GM18861 (cell line): ENCODE measurements around the gene CNTN5.

Experiments
- ATAC-seq: cut with Tn5 transposase; IDR thresholded peaks from one replicate; pipeline ENCODE4 v1.9.1; 2021; ENCODE audit not compliant: unreplicated experiment

The CNTN5 gene

GRCh38 chr11:99501655-99502054, 480.9 kb downstream of the CNTN5 start:
- no peak for ATAC-seq

DNA sequence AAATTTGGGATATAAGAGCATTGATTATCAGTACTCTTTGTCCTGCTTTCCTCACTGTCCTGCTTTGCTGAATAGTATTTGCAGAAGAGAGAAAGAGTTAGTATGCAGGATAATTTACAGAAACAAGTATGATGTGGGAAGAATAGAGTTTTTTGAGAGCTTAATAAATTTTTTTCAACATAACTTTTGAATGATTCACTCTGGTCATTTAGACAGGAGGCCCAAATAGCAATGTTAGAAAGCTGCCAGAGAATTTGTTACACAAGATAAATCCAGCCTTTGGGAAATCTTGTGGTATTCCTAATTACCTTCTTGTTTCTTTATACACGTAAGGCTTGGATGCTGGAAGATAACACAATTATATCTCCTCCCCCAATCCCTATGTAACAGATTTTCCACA, 484.6 kb downstream of the CNTN5 start:
- no peak for ATAC-seq

DNA sequence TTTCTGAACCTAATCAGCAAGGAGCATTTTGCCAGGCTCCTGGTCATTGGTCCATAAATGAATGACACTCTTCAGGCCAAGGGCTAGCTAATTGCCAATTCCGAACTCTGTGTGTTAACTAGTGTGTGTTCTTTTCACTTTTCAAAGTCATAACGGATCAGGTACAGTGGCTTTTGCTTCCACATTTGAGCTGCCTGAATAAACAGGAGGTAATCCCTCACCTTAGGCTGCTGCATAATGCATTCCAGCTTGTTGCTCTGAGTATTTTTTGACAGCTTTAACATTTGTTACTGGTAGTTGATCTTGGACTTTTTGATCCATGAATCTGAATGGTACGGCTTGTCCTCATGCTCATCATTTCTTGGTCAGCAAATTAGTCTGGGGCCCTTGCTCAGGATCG, 485.1 kb downstream of the CNTN5 start:
- ATAC-seq = no peak

GRCh38 chr11:99509863-99510262, 489.1 kb downstream of the CNTN5 start:
- ATAC-seq = no peak

GRCh38 chr11:99513368-99513767, 492.6 kb downstream of the CNTN5 start:
- ATAC-seq = no peak

DNA sequence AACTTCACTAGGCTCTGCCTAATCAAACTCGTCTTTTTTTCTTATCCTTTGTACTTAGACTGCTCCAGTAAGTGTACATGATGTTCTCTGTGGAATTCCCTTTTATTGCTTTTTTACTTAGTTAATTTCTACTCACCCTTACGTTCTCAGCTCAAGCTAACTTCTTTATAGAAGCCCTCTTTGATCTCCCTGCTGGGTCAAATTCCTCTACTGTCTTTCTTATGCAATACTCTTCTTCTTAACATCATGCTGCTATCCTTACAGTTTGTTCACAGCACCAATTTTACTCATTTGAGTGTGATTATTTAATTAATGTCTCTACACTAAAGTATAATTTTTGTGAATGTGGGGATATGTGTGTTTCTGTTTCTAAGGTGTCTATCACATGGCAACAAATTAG, 498.3 kb downstream of the CNTN5 start:
- ATAC-seq = no peak

GRCh38 chr11:99522467-99523173, 501.9 kb downstream of the CNTN5 start:
- no peak for ATAC-seq

DNA sequence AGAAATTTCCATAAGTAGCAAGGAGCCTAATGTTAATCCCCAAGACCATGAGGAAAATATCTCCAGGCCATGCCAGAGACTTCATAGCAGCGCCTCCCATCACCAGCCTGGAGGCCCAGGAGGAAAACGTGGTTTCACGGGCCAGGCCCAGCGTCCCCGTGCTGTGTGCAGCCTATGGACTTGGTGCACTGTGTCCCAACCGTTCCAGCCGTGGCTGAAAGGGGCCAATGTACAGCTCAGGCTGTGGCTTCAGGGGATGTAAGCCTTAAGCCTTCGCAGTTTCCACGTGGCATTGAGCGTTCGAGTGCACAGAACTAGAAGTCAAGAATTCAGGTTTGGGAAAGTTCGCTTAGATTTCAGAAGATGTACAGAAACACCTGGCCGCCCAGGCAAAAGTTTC, 510.7 kb downstream of the CNTN5 start:
- no peak for ATAC-seq

GRCh38 chr11:99534812-99535211, 514.1 kb downstream of the CNTN5 start:
- peak; percentile 65 for ATAC-seq

GRCh38 chr11:99535406-99535805, 514.7 kb downstream of the CNTN5 start:
- peak; percentile 72 for ATAC-seq

DNA sequence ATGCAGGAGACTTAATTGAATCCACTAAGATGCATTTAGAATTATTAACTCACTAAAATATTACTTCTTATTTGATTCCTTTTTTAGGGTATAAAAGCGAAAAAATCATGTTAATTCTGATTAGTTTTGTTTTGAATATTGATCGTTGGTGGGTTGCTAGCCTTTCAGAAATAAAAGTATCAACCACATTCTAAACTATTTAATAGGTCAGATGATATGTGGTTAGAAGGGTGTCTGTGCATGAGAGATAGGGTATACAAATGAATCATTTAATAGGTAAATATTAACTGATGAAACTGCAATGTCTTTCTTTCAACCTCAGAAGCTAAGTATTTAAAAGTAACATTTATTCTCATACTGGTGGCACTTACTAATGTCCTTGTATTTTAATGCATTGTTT, 515.1 kb downstream of the CNTN5 start:
- peak; percentile 88 for ATAC-seq

GRCh38 chr11:99537681-99538080, 516.9 kb downstream of the CNTN5 start:
- no peak for ATAC-seq

- ATAC-seq = no peak
Observed at GRCh38 chr11:99545616-99546015, 524.9 kb downstream of the CNTN5 start.

- no peak for ATAC-seq
Observed at GRCh38 chr11:99548264-99548663, 527.5 kb downstream of the CNTN5 start.

GRCh38 chr11:99554232-99554903, 533.6 kb downstream of the CNTN5 start:
- ATAC-seq = peak; percentile 67

DNA sequence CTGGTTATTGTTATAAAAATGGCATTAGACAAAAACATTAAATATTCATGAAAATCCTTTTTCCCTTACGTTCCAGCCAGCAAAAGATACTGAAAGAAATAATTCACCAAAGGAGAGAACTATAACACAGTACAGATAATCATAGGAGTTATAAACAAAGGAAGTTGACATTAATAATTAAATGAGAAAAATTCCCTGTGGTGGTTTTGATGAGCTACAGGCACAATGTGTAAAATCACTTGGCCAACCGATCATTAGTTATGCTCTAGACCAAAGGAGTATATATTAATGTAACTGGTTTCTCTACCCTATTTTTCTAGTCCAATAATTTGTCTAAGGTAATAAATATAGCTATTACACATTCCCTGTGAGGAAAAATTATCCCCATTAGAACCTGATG, 534.7 kb downstream of the CNTN5 start:
- peak; percentile 42 for ATAC-seq

DNA sequence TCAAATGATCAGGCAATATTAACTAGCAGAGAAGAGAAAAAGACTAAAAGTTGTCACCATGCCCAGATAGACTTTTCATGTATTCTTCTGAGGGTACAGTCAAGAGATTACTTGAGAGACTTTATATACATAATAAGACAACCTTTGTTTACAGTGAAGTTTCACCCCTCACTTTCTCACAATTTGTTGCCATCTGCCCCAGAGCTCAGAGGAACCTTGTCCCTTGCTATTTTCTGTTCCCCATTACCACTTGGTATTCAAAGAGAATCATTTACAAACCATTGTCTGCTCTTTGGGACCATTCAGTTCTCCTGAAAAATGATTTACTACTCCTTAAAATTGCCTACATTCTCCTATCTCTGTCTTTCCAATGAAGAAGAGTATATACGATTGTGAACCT, 544.6 kb downstream of the CNTN5 start:
- ATAC-seq = peak; percentile 62

GRCh38 chr11:99567334-99567956, 546.7 kb downstream of the CNTN5 start:
- ATAC-seq = no peak

DNA sequence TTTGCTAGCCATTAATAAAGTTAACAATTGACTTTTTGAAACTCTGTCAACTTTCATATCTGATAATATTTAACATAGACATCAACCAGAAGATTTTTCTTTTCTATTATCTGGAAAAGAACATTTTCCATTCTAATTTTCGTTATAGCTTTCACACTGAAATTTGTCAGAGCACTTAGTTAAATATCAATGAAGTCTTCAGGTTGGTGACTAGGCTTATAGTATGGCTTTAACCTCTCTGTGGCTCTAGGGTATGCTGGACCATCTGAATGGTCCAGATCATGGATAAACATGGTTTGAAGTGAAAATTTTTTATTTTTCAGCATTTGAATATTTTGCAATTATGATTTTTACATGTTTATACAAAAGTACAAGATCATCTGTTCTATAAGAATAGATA, 548.1 kb downstream of the CNTN5 start:
- ATAC-seq = peak; percentile 54

- peak; percentile 82 for ATAC-seq
Observed at GRCh38 chr11:99571094-99571493, 550.3 kb downstream of the CNTN5 start.

DNA sequence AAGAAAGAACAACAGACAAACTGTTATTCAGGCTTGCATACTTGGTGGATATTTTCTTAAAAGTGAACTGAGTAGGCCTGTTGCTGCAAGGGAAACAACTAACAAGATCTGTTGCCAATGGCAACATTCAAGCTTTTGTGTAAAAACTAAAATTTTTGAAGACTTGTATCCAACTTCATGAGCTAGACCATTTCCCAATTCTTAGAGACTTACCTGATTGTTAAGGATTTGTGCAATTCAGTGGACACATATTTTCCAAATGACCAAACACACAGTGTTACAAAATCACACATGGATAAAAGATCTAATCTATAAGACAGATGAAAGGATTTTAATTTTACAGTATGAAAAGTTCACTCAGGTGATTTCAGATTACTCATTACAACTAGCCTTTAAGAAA, 564.1 kb downstream of the CNTN5 start:
- ATAC-seq = no peak

DNA sequence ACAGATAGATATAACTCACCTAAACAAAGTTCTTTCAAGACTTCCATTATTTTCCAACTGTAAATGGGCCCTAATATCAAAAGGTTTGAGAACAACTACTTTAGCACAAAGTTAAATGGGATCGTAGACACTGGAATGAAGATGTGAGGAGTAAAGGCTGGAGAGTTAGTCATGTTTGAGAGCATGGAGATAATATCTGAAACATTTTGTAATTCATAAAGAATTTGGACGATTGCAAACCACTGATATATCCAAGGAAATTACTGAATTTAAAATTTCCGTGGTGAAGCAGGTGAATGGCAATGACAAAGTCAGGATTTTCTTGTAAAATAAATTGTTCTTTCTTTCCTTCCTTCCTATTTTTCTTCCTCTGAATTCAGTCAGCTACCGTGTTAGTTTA, 564.9 kb downstream of the CNTN5 start:
- ATAC-seq = no peak
